Stimulated activated CD8-positive, alpha-beta memory T cell treated with anti-CD3 and anti-CD28 coated beads, Interleukin-7, amount 100 ng/mL, for 24 hours (primary cell): ENCODE results near the gene ZNF267.
"Not testable (repeated sequence)": the region's sequence is repeated elsewhere in the genome, so short reads cannot be mapped to it uniquely, and the experiment has no call there.

Experiments
- DNase-seq: peaks from one replicate; pipeline ENCODE4 v3.0.0-alpha.2; 2020; ENCODE audit warnings: low read depth

Gene ZNF267

DNA sequence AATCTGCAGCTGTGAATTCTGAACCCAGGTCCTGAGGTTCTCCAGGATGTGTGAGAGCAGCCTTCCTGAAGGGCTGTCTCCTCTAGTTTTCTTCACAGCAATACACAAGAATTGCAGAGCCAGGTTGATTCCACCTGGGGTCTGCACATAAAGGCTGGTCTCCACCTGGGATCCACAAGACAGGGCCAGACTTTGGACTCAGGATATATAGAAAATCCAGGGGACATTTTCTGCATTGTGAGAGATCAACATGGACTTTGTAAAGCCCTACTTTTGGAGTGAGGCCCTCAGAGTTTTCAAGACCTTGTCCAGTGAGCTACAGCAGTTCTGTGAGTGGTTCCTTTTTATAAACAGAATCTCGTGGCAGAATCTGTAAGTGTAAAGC, 6.3 kb downstream of the ZNF267 start:
- no peak for DNase-seq

DNA sequence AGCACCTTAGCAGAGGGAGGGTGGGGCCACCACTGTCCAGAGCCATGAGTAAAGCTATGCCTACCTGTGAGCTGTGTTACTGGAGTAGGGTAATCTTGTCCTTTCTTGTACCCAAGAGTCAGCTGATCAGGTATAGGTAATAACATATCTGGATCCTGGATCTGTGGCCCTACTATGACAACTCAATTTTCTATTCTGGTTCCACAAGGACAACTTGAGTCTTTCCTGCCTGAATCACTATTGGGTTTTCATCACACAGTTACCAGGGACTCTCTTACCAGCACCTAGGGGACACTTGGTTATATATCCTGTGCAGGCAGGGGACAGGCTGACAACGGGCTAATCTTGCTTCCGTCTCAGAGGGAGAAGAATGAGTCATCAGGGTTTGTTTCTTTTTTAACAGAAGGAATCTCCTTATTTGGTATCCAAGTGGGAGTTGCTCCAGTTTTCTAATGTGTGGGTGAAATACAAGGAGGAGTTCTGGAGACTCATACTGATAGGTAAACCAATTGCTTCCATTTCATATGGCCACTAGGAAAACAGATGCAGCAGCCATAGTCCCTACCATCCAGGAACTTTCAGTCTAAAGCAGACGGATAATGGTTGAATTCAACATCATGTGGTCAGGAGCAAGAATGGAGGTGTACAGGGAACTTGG, 6.8 kb downstream of the ZNF267 start:
- no peak for DNase-seq

DNA sequence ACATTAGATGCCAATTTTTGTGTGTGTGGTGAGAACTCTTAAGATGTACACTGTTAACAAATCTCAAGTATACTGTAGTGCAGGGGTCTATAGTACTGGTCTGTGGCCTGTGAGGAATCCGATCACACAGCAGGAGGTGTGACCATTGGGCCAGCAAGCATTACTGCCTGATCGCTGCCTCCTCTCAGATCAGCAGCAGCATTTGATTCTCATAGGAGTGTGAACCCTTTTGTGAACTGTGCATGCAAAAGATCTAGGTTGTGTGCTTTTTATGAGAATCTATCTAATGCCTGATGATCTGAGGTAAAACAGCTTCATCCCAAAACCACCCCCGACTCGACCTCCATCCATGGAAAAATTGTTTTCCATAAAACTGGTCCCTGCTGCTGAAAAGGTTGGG, 12.6 kb downstream of the ZNF267 start:
- DNase-seq, result no peak

DNA sequence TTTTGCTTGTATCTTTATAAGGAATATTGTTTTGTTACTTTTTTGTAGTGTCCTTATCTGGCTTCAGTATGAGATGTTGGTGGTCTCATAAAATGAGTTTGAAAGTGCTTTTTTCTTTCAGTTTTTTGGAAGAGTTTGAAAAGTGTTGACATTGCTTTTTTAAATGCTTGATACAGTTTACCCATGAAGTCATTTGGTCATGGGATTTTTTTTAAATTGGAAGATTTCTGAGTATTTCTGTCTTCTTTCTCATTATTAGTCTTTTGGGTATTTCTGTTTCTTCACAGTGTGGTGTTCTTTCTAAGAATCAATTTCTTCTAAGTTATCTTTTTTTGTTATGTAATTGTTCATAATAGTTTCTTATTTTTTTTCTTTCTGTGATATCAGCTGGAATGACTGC, 15.1 kb downstream of the ZNF267 start:
- no peak for DNase-seq

DNA sequence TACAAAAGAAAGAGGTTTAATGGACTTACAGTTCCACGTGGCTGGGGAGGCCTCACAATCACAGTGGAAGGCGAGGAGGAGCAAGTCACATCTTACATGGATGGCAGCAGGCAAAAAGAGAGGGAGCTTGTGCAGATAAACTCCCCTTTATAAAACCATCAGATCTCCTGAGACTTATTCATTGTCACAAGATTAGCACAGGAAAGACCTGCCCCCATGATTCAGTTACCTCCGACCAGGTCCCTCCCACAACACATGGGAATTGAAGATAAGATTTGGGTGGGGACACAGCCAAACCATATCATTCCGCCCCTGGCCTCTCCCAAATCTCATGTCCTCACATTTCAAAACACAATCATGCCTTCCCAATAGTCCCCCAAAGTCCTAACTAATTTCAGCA, 18.5 kb downstream of the ZNF267 start:
- not testable (repeated sequence) for DNase-seq

DNA sequence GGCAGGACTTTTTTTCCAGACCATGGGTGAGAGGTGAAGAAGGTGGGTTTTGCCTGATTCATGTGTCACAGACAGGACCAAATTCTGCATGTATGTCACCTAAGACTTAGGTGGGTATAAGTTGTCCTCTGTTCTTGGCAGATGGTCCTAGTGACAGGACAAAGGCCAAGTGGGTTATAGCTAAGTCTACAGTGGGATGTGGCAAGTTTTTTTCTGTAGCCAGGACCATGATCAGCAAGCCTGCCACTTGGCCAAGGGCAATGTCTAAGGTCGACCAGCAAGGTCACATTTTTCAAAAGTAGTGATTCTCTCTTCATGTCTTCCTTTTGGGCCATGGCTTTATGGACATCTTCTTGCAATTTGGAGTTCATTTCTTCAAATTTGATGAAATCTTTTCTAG, 20.2 kb downstream of the ZNF267 start:
- no peak for DNase-seq

DNA sequence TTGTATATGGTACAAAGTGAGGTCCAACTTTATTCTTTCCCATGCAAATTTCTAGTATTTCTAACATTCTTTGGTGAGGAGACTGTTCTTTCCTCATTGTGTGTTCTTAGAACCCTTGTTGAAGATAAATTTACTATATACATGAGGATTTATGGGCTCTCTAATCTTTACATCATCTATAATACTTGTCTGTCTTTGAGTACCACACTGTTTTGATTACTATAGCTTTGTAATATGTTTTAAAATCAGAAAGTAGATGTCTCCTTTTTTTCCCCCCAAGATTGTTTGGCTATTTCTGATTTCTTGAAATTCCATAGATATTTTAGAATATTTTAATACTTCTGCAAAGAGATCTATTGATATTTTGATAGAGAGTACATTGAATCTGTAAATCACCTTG, 23.7 kb downstream of the ZNF267 start:
- DNase-seq, result no peak

DNA sequence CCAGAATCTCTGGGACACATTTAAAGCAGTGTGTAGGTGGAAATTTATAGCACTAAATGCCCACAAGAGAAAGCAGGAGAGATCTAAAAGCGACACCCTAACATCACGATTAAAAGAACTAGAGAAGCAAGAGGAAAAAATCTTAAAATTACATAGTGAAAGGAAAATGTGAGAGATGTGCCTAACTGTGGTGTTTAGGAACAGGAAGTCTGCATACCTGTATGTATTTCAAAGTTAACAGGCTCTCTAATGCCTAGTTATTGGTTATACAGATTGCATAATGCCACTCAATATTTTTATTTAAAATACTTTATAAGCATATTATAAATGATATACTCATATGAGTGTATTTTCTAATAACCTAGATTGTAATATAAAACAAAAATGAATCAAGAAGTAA, 25.9 kb downstream of the ZNF267 start:
- no peak for DNase-seq

DNA sequence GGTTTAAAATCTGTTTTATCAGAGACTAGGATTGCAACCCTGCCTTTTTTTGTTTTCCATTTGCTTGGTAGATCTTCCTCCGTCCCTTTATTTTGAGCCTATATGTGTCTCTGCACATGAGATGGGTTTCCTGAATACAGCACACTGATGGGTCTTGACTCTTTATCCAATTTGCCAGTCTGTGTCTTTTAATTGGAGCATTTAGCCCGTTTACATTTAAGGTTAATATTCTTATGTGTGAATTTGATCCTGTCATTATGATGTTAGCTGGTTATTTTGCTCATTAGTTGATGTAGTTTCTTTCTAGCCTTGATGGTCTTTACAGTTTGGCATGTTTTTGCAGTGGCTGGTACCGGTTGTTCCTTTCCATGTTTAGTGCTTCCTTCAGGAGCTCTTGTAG, 31.0 kb downstream of the ZNF267 start:
- DNase-seq, result not testable (repeated sequence)

DNA sequence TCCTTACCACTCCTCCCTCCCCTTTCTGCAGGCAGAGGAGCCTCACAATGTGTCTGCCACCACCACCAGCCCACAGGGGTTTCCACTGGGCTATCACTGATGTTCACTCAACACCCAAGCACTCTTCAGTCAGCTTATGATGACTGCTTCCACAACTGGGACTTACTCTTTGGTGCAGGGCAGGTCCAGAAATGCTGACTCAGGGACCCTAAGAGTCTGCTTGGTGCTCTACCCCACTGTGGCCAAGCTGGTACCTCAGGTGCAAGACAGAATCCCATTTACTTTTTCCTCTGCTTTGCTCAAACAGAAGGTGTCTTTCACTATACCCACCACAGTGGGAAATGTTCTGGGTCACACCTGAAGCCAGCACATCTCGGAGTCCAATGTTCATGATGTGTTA, 40.1 kb downstream of the ZNF267 start:
- DNase-seq, result no peak

DNA sequence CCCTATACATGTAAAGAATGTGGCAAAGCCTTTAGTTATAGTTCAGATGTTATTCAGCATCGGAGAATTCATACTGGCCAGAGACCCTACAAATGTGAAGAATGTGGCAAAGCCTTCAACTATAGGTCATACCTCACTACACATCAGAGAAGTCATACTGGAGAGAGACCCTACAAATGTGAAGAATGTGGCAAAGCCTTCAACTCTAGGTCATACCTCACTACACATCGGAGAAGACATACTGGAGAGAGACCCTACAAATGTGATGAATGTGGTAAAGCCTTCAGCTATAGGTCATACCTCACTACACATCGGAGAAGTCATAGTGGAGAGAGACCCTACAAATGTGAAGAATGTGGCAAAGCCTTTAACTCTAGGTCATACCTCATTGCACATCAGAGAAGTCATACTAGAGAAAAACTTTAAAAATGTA, 42.5 kb downstream of the ZNF267 start:
- DNase-seq, result no peak

DNA sequence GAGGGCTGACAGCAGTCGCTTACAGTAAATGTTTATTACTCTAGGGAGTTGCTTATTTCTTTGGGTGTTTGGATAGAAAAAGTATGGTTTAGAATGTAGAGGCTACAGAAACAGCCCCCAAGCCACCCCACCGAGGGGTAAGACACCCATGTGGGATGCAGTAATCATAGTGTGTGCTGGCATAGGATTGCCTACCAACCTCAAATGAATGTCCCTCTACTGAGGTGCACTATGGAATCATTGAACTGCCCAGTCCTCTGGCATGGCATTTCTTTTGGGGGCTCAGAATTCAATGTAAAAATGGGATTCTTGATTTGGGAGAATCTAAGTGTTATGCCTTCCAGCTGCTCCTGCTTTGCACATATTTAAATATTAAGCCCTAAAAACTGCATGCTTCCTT, 46.8 kb downstream of the ZNF267 start:
- no peak for DNase-seq

DNA sequence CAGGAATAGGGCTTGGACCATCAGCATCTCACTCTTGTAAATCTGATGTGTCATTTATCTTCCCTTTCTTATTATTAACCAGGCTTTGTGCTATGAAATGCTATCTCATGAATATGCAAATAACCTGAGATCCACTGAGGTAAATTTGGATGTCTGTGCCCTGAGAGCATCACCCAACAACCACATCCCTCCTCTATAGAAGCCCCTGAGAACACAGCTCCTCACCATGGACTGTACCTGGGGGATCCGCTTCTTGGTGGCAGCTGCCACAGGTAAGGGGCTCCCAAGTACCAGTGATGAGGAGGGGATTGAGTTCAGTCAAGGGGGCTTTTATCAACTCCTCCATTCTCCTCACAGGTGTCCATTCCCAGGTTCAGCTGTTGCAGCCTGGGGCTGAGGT, 78.2 kb downstream of the ZNF267 start:
- not testable (repeated sequence) for DNase-seq

DNA sequence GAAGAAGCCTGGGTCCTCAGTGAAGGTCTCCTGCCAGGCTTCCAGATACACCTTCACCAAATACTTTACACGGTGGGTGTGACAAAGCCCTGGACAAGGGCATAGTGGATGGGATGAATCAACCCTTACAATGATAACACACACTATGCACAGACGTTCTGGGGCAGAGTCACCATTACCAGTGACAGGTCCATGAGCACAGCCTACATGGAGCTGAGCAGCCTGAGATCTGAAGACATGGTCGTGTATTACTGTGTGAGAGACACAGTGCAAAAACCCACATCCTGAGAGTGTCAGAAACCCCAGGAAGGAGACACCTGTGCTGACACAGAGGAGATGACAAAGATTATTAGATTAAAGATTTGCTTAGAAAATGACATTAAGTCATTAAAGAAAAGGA, 78.6 kb downstream of the ZNF267 start:
- DNase-seq, result not testable (repeated sequence)

DNA sequence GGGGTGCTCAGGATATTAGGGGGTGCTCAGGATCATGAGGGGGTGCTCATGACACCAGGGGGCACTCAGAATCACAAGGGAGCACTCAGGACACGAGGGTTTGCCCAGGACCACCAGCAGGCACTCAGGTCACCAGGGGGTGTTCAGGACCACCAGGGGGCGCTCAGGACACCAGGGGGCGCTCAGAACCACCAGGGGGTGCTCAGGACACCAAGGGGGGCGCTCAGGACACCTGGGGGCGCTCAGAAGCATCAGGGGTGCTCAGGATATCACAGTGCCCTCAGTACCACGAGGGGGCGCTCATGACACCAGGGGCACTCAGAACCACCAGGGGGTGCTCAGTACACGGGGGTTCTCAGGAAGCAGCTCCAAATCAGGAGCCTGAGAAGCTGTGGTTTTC, 82.6 kb downstream of the ZNF267 start:
- DNase-seq, result not testable (repeated sequence)

DNA sequence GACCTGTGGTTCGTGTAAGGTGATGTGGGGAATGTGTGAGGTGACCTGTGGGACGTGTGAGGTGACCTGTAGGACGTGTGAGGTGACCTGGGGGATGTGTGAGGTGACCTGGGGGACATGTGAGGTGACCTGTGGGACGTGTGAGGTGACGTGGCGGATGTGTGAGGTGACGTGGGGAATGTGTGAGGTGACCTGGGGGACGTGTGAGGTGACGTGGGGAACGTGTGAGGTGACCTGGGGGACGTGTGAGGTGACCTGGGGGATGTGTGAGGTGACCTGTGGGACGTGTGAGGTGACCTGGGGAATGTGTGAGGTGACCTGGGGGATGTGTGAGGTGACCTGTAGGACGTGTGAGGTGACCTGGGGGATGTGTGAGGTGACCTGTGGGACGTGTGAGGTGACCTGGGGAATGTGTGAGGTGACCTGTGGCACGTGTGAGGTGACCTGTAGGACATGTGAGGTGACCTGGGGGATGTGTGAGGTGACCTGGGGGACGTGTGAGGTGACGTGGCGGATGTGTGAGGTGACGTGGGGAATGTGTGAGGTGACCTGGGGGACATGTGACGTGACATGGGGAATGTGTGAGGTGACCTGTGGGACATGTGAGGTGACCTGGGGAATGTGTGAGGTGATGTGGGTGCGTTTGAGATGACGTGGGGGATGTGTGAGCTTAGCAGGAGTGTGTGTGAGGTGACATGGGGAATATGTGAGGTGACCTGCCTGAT, 86.7 kb downstream of the ZNF267 start:
- DNase-seq, result not testable (repeated sequence)
